Astrocyte of the spinal cord (primary cell): ENCODE results near the gene SPARCL1.
"Not testable (repeated sequence)": the region's sequence is repeated elsewhere in the genome, so short reads cannot be mapped to it uniquely, and the experiment has no call there.

Experiments
- DNase-seq: peaks from one replicate; pipeline ENCODE4 v3.0.0; 2011; ENCODE audit warnings: low read depth, low spot score
- H3K4me3 ChIP-seq: 2 replicates; pipeline ENCODE4 v1.5.1; 2011; ENCODE audit warnings: low read depth, mild to moderate bottlenecking, low read length, moderate library complexity
- CTCF ChIP-seq: IDR thresholded peaks from 2 replicates; pipeline ENCODE4 v1.5.1; 2012; ENCODE audit warnings: low read depth, mild to moderate bottlenecking, low read length, inconsistent platforms
- in situ Hi-C: cut with HindIII; loops from 2 replicates; pipeline ENCODE4 v1.10.0; 2017; ENCODE audit warnings: low sequenced_read_pairs

Gene SPARCL1

GRCh38 chr4:87461281-87461700, 67.9 kb downstream of the SPARCL1 start:
- TF ChIP-seq CTCF, result no peak
- in situ Hi-C loops, result no loop called here
- DNase-seq, result peak; percentile 49
- no peak overlapping the region for H3K4me3 ChIP-seq

- no peak overlapping the region for H3K4me3 ChIP-seq
- no peak for DNase-seq
- in situ Hi-C loops, result no loop called here
- no peak for TF ChIP-seq CTCF
Measured at GRCh38 chr4:87458913-87459312, 70.3 kb downstream of the SPARCL1 start.

- in situ Hi-C loops, result no loop called here
- no peak for DNase-seq
- no peak overlapping the region for H3K4me3 ChIP-seq
- TF ChIP-seq CTCF, result no peak
Measured at GRCh38 chr4:87451537-87451936, 77.6 kb downstream of the SPARCL1 start.

GRCh38 chr4:87446375-87446774, 82.8 kb downstream of the SPARCL1 start:
- DNase-seq, H3K4me3 ChIP-seq, in situ Hi-C loops: not testable (repeated sequence)

GRCh38 chr4:87445964-87446363, 83.2 kb downstream of the SPARCL1 start:
- in situ Hi-C loops, result no loop called here
- no peak for TF ChIP-seq CTCF
- no peak overlapping the region for H3K4me3 ChIP-seq
- no peak for DNase-seq

- in situ Hi-C loops, result no loop called here
- DNase-seq, result no peak
- H3K4me3 ChIP-seq, result no peak overlapping the region
- TF ChIP-seq CTCF, result no peak
Measured at GRCh38 chr4:87444741-87445140, 84.4 kb downstream of the SPARCL1 start.

- no peak overlapping the region for H3K4me3 ChIP-seq
- no peak for DNase-seq
- TF ChIP-seq CTCF, result no peak
- in situ Hi-C loops, result no loop called here
Measured at GRCh38 chr4:87442889-87443288, 86.3 kb downstream of the SPARCL1 start.
